ENCODE measurements around the gene MAPRE3.

Gene MAPRE3

DNA sequence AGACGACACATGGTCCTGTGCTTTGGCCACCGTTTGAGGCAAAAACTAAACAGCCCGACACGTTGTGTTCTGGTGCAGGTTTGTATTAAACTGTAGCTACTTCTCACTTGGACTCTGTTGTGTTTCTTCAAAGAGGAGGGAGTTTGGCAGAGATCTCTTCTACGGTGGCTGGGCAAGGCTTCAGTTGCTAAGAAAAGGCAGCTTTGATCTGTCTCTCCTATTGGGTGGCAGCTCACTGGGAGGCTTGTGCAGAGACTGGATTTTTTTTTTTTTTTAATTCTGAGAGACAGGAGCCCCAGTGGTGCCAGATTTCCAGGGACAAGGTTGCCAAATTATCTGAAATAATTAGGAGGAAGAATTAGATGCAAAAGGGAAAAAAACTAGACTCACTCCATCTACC lies 20.2 kb upstream of the MAPRE3 start:
- DNase-seq (ENCODE audit: low spot score) = no peak

GRCh38 chr2:26951236-26951635 lies 19.2 kb upstream of the MAPRE3 start:
- DNase-seq (ENCODE audit: low spot score) = no peak

GRCh38 chr2:26952374-26952773 lies 18.1 kb upstream of the MAPRE3 start:
- no peak for DNase-seq (ENCODE audit: low spot score)

GRCh38 chr2:26954135-26954534 lies 16.3 kb upstream of the MAPRE3 start:
- DNase-seq (ENCODE audit: low spot score) = no peak

DNA sequence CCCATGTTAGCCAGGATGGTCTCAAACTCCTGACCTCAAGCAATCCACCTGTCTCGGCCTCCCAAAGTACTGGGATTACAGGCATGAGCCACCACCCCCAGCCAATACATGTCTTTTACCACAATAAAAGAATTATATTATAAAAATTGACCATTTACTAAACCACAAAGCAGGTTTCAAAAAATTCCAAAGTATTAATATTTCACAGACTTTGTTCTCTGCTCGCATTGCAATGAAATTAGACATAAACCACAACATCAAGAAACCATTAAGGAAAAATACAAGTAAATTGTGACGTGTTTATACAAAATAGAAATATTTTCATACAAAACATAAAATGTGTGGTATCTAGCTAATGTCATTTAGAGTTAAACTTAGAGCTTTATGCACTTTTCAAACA lies 13.4 kb upstream of the MAPRE3 start:
- no peak for DNase-seq (ENCODE audit: low spot score)

DNA sequence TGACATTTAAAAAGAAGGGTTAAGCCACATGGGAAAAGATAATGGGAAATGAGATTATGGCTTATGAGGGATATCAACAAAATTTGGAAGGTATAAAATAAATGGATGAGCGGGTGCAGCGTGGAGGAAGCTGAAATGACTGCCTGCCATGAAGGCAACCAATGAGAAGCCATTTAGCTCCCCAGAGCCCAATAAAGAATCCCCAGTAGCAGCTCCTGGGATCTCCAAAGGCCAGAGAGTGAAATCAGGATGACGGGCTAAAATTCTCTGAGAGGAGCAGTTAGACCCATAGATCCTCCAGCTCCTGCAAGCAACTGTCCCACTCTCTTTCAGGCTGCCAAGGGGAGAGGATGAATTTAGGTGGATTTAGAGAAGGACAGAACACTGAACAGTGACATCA lies 12.9 kb upstream of the MAPRE3 start:
- no peak for DNase-seq (ENCODE audit: low spot score)

- DNase-seq (ENCODE audit: low spot score) = no peak
Observed at GRCh38 chr2:26959331-26959730, 11.1 kb upstream of the MAPRE3 start.

- no peak for DNase-seq (ENCODE audit: low spot score)
Observed at GRCh38 chr2:26964446-26965130, 5.8 kb upstream of the MAPRE3 start.

DNA sequence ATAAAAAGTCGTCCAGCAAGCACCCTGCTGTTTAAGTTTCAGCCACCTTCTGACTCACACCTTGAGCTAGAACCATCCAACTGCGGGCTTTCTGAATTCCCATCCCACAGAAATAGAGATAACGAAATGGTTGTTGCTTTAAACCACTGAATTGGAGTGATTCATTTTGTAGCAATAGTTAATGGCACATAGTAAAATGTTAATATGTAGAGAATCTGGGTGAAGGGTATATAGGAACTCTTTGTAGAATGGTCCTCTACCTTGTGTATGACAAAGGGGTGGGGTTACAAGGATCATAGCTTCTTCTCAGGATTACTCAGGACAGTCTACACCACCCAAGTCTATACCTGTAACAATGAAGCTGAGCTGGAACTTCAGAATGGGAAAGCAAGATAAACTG lies 2.4 kb upstream of the MAPRE3 start:
- DNase-seq (ENCODE audit: low spot score) = no peak

GRCh38 chr2:26969077-26969844 lies 1.2 kb upstream of the MAPRE3 start:
- no peak for DNase-seq (ENCODE audit: low spot score)

DNA sequence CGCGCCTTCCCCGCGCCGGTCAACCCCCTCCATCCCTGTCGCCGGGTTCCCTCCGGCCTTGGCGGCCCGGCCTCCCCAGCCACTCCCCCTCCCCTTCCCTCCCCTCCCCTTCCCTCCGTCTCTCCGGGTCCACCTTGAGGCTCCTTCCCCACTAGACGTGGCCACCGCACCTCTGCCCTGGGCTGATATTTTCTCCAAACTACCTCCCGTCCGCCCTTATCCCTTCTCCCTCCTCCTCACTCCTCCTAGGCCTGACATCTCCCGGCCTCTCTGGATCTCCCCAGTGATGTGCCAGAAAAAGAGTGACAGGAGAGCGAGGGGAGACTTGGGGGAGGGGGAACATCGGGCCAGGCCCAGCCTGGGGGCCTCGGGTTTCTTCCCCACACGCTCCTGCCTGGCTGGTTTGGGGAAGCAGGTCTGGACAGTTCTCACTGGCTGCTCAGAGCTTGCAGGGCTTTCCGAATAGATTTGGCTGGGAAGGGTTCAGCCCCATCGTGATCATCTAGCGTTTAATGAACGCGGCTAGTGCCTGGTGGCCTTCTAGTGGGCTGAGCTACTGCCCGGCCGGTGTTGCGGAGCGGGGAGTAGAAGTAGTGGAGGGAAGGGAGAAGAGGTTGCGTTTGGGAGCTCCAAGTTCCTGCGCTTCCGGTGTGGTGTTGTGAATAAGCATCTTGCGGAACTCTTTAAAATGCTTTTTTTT lies 641 bp downstream of the MAPRE3 start:
- no peak for DNase-seq (ENCODE audit: low spot score)

- DNase-seq (ENCODE audit: low spot score) = peak; percentile 24
Observed at GRCh38 chr2:26971911-26972786, 1.7 kb downstream of the MAPRE3 start.

GRCh38 chr2:26974352-26974751 lies 3.9 kb downstream of the MAPRE3 start:
- DNase-seq (ENCODE audit: low spot score) = no peak

GRCh38 chr2:26975102-26975501 lies 4.7 kb downstream of the MAPRE3 start:
- no peak for DNase-seq (ENCODE audit: low spot score)

GRCh38 chr2:26975656-26976055 lies 5.2 kb downstream of the MAPRE3 start:
- DNase-seq (ENCODE audit: low spot score) = no peak

DNA sequence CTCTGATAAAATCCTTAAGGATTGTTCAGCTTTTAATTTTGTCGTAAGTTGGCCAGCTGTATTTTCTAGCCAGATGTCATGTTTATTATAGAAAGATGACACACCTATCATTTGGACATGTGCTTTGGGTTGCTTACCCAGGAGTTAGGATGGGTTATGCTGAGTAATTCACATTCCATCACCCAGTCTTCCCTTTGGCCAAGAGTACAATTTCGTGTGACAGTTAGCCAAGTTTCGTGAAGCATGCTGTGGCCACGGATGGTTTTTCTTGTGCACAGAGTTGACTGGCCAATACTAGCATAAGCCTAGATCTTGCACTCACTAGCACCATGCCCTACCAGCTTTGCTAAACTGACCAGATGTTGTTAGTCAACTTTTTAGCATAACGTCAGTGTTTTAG lies 5.8 kb downstream of the MAPRE3 start:
- DNase-seq (ENCODE audit: low spot score) = no peak

DNA sequence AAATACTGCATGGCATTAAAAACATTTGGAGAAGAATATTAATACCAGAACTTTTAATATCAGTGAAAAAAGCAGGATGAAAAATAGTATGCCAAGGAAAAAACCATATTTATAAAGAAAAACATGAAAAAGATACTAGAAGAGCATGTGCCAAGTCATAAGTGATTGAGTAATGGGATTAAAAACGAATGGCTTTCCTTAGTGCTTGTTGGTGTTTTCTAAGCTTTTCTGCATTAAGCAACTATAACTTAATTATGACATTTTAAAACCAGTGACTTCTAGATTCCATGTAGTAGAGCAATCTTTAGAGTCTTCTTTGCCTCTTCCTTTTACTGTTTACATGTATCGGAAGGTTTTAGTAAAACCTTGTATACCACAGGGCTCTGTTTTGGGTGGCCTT lies 6.6 kb downstream of the MAPRE3 start:
- no peak for DNase-seq (ENCODE audit: low spot score)

DNA sequence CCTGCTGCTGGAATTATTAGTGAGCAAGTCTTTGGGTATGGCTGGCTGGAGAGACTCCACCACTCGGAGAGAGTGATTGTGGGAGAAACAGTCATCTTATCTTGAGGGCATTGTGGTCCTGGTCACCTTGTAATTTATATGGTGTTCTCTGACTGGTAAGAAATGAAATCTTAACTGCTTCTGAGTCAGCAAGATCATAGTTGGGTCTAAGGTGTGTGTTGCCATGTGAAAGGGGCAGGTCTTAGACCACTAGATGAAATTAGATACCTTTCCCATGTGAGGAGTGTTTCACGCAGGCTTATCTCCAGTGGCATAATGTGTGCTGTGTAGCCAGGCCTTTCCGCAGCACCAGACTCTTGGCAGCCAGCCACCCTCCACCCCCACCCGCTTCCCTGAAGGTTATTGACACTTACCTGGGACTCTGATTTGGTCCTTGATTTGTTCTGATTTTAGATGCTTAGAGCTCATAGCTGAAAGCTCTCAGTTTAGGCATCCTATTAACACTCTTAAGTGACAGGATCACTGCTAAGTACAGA lies 7.7 kb downstream of the MAPRE3 start:
- DNase-seq (ENCODE audit: low spot score) = no peak

- DNase-seq (ENCODE audit: low spot score) = no peak
Observed at GRCh38 chr2:26979741-26980140, 9.3 kb downstream of the MAPRE3 start.

DNA sequence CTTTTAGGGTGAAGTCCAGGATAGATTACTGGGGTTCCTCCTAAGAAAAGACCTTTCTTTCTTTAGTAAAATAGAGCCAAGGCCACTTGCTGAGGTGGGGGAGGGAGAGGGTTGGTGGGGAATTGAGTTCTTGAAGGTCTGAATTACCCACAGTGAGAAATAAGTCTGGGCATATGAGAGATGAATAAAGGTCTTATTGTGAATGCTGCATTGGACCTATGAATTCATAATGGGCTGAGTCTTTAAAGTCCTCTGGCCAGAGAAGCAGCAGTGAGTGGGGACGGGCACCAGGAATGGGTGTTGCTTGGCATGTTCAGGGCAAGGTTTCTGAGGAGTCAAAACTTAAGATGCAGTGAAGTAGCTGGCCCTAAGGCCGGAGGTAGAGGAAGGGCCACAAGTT lies 10.5 kb downstream of the MAPRE3 start:
- no peak for DNase-seq (ENCODE audit: low spot score)

GRCh38 chr2:26982102-26982742 lies 11.8 kb downstream of the MAPRE3 start:
- peak; percentile 14 for DNase-seq (ENCODE audit: low spot score)
